ENCODE data around the gene SYNDIG1.

Gene SYNDIG1

GRCh38 chr20:24708411-24709295, 239.2 kb downstream of the SYNDIG1 start:
- no peak for DNase-seq (ENCODE audit: low read depth in 3 of 3)

Measured in stimulated activated CD4-positive, alpha-beta T cell treated with anti-CD3 and anti-CD28 coated beads, TNF-alpha, amount 100 ng/mL, for 24 hours (primary cell).